GM23248 (cell line): ENCODE measurements around the gene IVNS1ABP.

Source experiments
- EZH2 ChIP-seq: fragments of 200-600 bp; sonication (generic); IDR thresholded peaks from 2 replicates; pipeline ENCODE4 v1.6.1; 2018; ENCODE audit warnings: antibody characterized with exemption, mild to moderate bottlenecking; ENCODE audit not compliant: insufficient read depth, poor library complexity, severe bottlenecking
- EZH2phosphoT487 ChIP-seq: fragments of 200-600 bp; sonication (generic); IDR thresholded peaks from 2 replicates; pipeline ENCODE4 v1.6.1; 2018; ENCODE audit warnings: antibody characterized with exemption, moderate library complexity, mild to moderate bottlenecking, low read depth; ENCODE audit not compliant: insufficient read depth

DNA sequence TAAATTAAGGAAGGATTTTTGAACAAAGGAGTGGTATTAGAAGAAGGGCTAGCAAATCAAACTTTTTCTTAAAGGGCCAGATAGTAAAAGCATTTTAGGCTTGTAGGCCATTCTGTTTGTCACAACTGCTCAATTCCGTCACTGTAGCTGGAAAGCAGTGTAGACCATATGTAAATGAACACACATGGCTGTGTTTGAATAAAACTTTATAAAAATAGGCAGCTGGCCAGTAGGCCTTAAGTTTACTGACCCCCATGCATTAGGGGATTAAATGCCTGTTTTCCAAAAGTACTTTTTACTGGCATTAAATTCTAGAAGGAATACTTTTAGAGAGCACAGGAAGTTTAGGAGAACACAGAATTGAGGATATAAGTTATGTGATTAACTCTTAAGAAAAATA lies 8.9 kb downstream of the IVNS1ABP start:
- TF ChIP-seq EZH2 (no peak), EZH2phosphoT487 (no peak)
